ENCODE results near the gene AQP1.

AQP1 gene

DNA sequence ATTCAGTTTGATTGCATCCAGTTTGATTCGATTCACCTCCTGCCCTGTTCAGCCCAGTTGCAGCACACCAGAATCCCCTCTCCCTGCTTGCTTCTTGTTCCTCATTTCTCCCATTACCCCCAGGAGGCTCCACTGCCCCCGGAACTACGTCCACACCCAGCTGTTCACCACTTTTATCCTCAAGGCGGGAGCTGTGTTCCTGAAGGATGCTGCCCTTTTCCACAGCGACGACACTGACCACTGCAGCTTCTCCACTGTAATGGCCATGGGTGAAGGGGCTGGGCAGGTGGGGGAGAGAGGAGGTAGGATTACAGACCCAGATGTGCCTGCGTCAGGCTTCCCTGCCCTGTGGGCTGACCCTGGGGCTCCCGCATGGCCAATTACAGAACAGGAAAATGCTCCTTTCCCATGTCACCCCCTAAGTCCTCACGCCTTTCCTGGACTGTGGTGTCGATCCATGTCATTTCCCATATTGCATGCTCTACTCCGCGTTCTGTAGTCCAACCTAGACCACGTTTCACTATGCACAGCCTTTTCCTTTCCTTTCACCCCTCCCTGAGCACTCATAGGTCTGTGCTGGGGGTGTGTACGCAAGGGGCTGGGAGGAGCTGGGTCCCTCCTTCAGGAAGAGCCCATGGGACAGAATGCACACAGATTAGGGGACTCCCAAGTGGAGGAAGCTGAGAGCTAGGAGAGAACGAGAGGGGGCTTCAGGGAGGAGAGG, 60.3 kb downstream of the AQP1 start:
- H3K4me1 Mint-ChIP-seq: peaks cover 9% of the 10 kb centered on the region
- H3K27ac Mint-ChIP-seq: no peak overlapping the region
- H3K4me3 Mint-ChIP-seq: no peak overlapping the region
- no peaks in the 10 kb centered on the region for H3K9me3 Mint-ChIP-seq
- TF ChIP-seq, protein P1, sequence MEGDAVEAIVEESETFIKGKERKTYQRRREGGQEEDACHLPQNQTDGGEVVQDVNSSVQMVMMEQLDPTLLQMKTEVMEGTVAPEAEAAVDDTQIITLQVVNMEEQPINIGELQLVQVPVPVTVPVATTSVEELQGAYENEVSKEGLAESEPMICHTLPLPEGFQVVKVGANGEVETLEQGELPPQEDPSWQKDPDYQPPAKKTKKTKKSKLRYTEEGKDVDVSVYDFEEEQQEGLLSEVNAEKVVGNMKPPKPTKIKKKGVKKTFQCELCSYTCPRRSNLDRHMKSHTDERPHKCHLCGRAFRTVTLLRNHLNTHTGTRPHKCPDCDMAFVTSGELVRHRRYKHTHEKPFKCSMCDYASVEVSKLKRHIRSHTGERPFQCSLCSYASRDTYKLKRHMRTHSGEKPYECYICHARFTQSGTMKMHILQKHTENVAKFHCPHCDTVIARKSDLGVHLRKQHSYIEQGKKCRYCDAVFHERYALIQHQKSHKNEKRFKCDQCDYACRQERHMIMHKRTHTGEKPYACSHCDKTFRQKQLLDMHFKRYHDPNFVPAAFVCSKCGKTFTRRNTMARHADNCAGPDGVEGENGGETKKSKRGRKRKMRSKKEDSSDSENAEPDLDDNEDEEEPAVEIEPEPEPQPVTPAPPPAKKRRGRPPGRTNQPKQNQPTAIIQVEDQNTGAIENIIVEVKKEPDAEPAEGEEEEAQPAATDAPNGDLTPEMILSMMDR (IDR thresholded peaks at IDR 0.05): no peak
- H3K36me3 Mint-ChIP-seq (ENCODE audit: low read depth): no peaks in the 10 kb centered on the region
- peaks cover 38% of the 10 kb centered on the region for H3K27me3 Mint-ChIP-seq (ENCODE audit: low read depth, poor library complexity)
- DNase-seq: no peak

DNA sequence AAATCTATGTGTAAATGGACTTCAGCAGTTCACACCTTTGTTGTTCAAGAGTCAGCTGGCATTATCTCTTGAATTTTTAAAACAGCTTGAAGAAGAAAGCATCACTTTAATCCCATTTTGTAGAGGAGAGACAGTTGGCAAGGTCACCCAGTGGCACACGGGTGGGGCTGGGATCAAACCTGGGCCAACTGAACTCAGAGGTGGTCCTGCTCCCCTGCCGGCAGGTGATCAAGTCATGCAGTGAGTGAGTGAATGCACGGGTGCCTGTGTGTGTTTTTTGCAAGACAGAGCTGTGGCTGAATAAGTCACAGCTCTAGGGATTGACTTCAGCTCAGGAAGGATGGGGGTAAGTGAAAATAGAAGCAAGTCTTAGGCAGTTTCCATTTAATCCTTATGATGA, 61.6 kb downstream of the AQP1 start:
- TF ChIP-seq, protein P1 (IDR thresholded peaks at IDR 0.05): no peak
- DNase-seq: no peak
- Mint-ChIP-seq H3K9me3 (no peaks in the 10 kb centered on the region), H3K27ac (no peak overlapping the region), H3K27me3 (ENCODE audit: low read depth, poor library complexity) (peaks cover 39% of the 10 kb centered on the region), H3K4me3 (no peak overlapping the region), H3K36me3 (ENCODE audit: low read depth) (no peaks in the 10 kb centered on the region), H3K4me1 (peaks cover 9% of the 10 kb centered on the region)

DNA sequence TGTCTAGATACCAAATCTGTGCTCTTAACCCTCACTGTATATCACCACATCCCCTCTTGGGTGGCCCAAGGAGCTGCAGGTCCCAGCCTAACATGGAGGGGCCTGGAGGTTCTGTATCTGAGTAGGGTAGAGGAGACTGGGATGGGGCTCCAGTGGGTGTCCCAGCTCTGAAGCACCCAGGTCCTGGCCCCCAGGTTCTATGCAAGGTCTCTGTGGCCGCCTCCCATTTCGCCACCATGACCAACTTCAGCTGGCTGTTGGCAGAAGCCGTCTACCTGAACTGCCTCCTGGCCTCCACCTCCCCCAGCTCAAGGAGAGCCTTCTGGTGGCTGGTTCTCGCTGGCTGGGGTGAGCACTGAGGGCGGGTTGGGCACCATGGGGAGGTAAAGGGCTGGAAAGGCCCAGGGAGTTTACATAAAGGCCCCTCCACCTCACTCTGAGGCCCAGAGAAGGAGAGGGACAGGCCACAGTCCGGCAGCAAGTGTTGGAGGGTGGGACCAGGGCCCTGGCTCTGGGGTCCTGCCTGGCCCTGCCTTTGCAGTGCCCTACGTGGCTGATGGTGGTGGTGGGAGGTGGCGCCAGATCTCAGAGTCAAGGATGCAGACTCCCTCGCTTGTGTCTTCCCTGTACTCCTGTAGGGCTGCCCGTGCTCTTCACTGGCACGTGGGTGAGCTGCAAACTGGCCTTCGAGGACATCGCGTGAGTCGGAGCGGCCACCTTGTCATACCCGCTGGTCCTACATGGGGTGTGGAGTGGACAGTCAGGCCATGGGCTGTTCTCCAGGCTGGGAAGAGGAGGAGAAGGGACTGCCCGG, 62.3 kb downstream of the AQP1 start:
- Mint-ChIP-seq H3K4me1 (peaks cover 9% of the 10 kb centered on the region), H3K9me3 (no peaks in the 10 kb centered on the region), H3K36me3 (ENCODE audit: low read depth) (no peaks in the 10 kb centered on the region), H3K27ac (no peak overlapping the region), H3K27me3 (ENCODE audit: low read depth, poor library complexity) (peaks cover 46% of the 10 kb centered on the region), H3K4me3 (no peak overlapping the region)
- no peak for DNase-seq
- TF ChIP-seq, protein P1 (IDR thresholded peaks at IDR 0.05): no peak

DNA sequence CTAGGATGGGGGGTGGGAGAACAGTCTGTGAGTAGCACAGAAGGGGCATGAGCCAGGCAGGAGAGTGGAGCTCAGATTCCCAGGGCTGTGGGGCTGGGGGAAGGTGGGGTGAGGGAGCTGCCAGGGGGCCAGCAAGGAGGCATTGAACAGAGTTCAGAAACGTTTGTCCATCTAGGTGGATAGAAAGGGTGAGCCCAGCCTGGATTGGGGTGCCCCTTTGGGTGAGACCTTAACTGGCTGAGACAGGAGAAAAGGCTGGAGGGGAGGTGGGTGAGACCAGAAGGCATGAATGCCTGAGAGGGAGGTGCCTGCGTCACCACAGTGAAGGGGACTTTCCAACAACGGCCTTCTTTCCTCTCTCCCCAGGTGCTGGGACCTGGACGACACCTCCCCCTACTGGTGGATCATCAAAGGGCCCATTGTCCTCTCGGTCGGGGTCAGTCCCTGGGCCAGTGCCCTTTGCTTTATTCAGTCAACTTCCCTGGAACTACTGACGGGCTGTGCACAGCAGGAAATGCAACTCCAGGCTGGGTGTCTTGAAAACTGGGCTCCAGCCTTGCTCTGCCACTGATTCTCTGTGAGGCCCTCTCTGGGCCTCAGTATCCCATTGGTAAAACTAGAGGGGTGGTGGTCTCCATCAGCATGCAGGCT, 63.1 kb downstream of the AQP1 start:
- peaks cover 52% of the 10 kb centered on the region for H3K27me3 Mint-ChIP-seq (ENCODE audit: low read depth, poor library complexity)
- H3K4me1 Mint-ChIP-seq: peaks cover 9% of the 10 kb centered on the region
- peak; percentile 73 for DNase-seq
- H3K4me3 Mint-ChIP-seq: no peak overlapping the region
- H3K27ac Mint-ChIP-seq: no peak overlapping the region
- H3K9me3 Mint-ChIP-seq: no peaks in the 10 kb centered on the region
- TF ChIP-seq, protein P1 (IDR thresholded peaks at IDR 0.05): peak; percentile 72
- H3K36me3 Mint-ChIP-seq (ENCODE audit: low read depth): no peaks in the 10 kb centered on the region
